ENCODE measurements around the gene PTPRT.

The PTPRT gene

DNA sequence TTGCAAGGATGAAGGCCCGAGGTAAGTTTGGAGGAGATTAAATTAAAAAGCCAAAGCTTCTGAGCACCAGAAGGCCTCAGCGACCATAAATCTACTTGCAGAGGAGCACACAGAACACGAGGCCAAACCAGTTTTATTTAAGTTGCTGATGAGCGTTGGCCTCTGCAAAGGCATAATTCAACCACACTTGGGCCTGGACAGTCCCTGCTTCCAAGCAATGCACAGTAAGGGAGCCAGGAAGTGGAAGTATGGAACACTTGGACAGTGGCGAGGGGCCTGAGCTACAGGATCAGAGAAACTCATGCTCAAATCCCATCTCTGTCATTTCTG is 92.8 kb downstream of the PTPRT start:
- no peak for DNase-seq

DNA sequence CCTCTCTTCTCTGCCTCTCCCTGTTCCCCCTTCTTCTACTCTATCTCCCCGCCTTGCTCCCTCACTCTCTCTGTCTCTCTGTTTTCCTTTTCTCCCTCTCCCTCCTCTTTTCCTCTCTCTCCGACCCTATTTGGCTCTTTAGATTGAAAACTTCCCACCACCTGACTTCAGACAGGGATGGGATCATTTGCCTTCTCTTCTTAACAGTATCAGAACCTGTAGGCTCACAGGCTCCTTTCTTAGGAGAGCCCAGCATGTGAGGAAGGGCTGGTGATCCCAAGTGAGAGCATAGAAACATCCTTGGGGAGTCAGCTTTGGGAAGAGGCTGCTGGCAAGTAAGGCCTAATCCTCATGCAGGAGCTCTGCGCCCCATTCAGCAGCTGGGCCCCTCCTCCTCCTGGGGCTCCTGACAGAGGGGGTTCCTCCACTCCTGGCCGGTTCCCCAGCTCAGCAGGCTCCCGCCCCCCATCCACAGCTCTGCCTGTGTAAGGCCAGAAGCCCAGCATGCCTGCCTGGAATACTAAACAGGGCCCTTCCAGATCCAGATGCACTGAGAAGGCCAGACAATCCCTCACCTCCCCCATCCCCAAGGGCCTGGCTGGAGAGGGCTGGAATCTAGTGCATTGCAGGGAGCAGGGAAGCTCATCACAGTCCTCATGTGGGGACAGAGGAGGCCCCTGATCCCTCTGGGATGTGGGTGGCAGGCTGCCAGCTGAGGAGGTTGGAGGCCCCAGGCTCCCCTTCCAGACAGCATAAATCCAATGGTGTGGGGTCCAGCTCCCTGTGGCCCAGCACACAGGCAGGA is 93.4 kb downstream of the PTPRT start:
- DNase-seq, result no peak

DNA sequence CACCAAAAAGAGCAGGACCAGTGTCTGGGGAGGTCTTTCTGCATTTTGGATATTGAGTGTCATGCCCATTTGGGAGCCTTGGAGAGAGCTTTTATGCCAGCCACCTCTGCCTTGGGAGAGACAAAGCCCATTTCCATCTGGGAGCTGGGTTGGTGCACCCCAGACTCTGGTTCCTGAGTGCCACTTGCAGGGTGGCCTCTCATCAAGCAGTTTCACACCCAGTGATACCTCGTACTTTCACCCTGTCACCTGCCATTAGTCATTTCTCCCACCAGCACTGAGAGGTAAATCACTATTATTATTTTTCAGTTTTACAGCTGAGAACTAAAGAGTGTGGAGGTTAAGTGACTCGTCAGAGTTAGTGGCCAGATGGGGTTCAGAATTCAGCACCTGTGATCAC is 94.7 kb downstream of the PTPRT start:
- DNase-seq, result no peak

- no peak for DNase-seq
Measured at GRCh38 chr20:43092386-43093088, 97.2 kb downstream of the PTPRT start.

- no peak for DNase-seq
Measured at GRCh38 chr20:43068482-43068881, 121.2 kb downstream of the PTPRT start.

DNA sequence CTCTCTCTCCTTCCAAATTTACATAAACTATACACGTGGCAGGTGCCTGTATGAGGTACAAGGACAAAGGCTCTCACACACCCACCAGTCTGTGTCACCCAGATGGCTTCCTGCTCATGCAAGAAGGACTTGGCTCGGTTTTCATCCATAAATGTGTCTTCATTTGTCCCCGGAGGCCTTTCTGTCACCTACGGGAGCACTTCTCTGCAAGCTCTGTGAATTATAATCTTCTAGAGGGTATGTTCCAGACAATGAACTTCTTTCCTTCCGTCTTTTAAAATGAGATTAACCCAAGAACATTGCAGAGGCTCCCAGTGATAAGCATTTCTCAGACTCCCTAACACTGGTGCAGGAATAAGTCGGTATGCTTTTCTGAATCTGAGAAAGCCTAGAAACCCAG is 123.6 kb downstream of the PTPRT start:
- no peak for DNase-seq

DNA sequence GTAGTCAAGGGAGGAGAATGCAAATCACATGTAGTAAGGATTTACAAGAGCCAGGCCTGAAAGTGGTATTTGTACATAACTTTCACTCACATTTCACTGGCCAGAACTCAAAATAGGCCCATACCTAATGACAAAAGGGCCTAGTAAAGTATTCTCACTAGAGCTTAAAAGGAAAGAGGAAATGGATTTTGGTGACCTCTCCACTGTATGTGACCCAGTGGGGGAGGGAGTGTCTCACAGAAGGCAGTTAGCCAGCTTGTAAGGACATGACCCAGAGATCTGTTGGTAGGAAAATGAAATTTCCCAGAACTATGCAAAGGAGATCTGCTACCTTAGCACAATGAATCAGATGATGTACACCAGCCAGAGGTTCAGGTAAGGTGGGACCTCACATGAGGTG is 124.4 kb downstream of the PTPRT start:
- DNase-seq, result no peak

DNA sequence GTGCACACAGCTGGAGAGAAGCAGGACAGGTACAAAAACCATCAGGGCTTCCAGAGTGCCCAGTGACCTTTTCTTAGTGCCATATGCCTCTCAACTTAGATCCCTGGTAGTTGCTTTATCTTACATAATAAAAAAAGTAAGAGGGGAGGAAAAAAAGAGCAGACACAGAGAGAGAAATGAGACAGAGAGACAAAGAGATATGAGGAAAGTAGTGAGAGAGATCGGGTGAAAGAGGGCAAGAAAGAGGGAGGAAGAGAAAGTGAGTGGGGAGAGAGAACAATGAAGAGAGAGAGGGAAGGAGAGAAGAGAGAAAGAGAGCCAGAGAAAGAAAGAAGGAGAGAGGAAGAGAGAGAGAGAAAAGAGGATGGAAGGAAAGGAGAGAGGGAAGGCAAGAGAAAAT is 131.6 kb downstream of the PTPRT start:
- no peak for DNase-seq

DNA sequence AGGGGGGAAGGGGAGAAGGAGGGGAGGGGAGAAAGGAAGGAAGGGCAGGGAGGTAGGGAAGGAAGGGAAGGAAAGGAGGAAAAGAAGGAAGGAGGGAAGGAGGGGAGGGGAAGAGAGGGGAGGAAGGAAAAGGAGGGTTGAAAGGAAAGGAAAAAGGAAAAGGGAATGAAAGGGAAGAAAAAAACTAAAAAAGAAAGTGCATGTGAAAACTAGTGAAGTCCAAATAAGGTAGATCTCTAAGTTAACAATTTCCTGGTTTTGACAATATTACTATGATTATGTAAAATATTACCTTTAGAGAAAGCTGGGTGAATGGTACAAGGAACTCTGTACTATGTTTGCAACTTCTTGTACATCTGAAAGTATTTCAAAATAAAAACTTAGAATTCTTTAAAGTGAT is 132.4 kb downstream of the PTPRT start:
- no peak for DNase-seq

- DNase-seq, result no peak
Measured at GRCh38 chr20:43055181-43055884, 134.4 kb downstream of the PTPRT start.

DNA sequence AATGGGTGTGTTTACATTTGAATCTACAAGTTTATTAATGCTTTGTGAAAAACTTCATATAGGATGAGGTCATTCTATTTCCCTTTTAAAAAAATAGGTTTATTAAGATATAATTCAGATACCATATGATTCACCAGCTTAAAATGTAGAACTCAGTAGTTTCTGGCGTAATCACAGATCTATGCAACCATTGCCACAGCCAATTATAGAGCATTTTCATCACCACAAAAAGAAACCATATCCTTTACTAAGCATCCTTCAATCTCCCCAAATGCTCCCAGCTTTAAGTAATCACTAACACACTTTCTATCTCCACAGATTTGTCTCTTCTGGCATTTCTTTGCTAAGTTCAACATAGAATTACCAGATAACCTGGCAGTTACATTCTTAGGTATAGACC is 137.2 kb downstream of the PTPRT start:
- DNase-seq, result no peak

DNA sequence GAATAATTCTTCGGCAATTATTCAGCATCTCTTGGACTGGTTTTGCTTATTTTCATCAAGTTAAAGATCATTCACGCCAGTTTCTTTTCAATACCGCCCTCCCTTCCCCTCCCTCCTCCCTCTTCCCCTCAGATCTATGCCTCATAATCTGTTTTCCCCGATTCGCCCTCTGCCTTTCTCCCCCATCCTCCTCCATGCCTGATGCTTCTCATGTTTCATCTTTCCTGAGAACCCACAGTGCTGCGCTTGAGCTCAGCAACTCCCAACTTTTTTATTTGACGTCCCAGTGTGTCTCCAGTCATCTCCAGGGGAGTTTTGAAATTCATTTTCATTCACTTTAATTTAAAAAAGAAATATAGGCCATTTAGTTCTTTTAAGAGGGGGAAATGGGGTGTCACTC is 142.7 kb downstream of the PTPRT start:
- DNase-seq, result no peak

GRCh38 chr20:43043887-43044286 is 145.8 kb downstream of the PTPRT start:
- no peak for DNase-seq

DNA sequence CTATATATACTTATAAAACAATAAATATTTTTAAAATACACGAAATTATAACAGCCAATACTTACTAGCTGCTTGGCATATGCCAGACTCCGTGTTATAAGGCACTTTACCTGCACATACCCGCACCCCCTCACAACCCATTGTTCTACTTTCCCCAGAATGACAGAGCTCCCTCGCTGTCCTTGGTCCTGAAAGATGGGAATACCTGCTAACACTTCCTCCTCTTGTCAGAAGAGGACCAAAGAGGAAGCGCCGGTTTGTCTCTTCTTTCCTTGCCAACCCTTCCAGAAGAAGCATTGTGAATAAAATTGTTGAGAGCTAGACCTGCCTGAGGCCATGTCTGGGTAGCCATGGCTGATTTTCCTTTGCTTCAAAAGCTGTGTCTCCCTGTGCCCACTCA is 149.3 kb downstream of the PTPRT start:
- no peak for DNase-seq

DNA sequence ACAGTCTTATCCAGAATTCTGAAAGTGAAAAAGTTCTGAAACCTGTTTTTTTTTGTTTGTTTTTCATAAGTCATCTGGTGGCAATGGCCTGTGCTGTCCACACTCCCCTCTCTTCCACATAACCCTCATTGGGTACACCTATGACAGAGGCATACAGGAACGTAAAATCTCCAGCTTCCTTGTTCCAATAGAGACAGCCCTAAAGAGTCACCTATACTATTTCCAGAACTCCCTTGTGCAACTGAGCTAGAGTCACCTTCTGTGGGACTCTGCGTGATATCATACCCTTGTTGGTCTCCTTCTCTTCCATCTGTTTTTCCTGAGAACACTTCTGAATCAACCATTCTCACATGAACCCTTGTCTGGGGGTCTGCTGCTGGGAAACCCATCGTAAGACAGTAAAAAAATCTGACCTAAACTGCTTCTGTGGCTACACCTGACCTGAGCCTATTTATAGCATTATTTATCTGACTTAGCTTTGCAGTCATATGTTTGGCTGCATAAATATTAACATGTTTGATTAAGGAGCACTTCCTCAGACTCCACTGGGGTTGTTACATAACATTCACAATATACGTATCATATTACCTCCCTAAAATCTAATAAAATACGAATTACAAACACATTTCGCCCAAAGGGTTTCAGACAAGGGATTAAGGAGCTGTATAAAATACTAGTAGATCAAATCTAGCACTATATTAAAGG is 151.9 kb downstream of the PTPRT start:
- no peak for DNase-seq

DNA sequence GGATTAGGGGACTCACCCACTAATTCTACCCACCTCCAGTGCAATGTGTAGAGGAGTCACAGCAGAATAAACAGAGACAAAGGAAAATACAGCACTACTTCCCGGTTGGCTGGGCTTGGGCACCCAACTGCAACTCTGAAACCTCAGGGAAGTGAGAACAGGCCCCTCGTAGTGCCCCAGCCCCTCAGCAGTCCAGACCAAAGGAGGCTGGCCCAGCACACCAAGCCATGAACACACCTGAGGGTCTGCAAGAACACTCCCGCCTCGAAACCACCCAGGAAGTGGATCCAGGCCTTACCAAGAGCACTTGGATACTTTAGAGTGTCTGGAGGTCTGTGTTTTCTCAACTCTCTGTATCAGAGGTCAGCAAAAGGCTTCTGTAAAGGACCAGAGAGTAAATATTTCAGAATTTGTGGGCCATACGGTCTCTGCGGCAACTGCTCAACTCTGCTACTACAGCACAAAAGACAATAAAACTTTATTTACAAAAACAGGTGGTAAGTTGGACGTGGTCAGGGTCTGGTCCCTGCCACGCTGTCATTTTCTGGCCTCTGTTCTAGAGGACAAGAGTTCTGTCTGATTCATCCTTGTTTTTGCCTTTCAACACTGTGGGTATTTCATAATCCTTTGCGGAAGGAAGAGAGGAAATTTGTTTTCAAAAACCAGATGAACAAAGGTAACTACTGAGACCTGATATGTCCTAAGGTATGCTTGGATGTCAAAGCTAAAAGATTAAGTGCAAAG is 154.6 kb downstream of the PTPRT start:
- no peak for DNase-seq

DNA sequence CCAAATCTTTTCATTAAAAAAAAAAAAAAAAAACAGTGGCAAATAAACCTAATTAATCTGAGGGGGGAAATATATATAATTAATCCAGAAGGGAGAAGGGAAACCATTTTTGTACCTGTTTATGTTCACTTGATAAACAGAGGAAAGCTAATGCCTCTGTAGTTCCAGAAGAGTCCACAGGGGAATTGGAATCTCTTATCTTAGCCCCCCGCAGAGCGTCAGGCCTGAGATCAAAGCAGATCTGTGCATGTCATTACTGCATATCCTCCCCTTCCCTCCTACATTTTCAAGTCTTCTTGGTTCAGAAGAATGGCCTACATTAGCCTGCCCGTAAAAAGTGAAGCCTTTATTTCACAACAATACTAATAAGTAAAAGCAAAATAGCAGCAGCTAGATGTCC is 157.2 kb downstream of the PTPRT start:
- DNase-seq, result no peak

DNA sequence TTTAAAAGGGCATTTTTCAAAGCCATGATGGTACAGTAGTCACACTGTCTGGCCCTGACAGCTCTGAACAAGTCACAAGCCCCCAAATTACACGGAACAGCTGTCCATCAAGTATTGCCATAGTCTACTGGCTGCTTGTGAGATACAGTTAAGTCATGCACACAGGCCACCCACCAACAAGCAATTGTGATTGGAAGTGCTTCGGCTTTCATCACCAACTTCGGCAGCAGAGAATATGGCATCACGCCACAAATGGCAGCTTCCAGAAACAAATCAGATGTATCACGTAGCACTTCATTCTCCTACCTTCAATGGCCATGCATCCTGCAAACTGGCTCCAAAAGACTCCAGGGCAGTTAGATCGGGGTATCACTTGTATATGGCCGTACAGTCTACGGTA is 160.5 kb downstream of the PTPRT start:
- no peak for DNase-seq

- DNase-seq, result no peak
Measured at GRCh38 chr20:43028470-43028869, 161.2 kb downstream of the PTPRT start.

DNA sequence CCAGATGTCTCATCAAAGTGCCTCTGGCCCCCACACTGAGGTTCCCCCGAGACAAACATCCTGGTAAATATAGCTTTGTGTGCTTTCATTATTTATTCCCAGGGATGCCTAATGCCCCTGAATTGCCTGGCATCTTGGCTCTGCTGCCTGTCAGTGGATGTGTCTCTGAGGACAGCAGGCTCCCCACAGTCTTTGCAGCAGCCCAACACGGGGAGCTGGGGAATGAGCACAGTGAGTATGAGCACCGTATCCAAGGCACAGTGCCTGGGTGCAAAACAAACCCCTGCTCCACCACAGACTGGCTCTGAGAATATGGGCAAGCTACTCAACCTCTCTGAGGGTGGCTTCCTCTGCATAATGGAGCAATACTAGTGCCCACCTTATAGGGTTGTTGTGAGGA is 165.9 kb downstream of the PTPRT start:
- no peak for DNase-seq

DNA sequence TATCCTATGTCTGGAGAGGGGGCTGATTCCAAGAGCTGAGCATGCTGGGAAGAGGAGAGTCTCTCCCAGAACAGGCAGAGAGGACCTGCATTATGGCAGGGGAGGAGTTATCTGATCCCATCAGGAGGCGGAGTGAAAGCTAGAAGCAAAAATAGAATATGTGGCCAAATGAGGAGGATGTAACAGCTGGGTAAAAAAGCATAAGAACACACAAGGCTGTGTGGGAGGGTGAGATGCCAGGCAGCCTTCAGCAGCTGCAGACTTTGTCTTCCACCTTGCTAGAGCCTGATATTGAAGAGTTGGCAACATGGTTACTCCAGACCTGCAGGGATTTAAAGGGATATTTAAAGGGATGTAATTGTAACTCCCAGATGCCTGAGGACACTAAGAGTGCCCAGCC is 167.1 kb downstream of the PTPRT start:
- no peak for DNase-seq

DNA sequence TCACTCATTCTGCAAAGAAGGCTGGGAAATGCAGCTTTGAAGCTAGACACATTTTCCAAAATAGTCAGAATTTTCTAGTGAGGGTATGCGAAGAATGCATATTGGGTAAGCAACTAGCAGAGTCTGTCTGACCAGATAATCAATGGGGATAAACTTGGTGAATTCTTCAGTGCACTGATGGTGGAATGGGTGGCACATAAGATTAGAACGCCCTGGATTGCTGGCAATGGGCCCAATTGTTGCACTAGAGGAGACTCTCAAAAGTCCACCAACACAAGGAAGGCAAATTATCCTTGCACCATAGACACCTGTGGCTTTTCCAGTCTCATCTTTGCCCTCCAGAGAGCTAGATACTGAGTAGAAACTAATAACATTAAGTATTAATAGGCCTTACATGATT is 167.6 kb downstream of the PTPRT start:
- DNase-seq, result no peak

Measured in CD4-positive, alpha-beta T cell treated with Interferon alpha-2 for 1 hour (primary cell).